Astrocyte (in vitro differentiated cells and primary cell): ENCODE data around the gene MARCHF10. TPM values are rescaled to one million over a fixed set of nuclear protein-coding genes. Genes with fewer than 3 reads are reported as not detected.

Experiments used
- DNase-seq: peaks from one replicate; pipeline ENCODE4 v3.0.0-alpha.2; 2010; ENCODE audit warnings: low read depth
- FAIRE-seq: peaks from 2 replicates; lab custom pipeline; 2011; peaks lifted over from hg19 to GRCh38; lab: Jason Lieb, UNC
- H2AFZ ChIP-seq: 2 replicates; pipeline ENCODE4 v1.6.0; 2012; ENCODE audit warnings: low read depth, low read length, inconsistent platforms
- H3K27ac ChIP-seq: 2 replicates; pipeline ENCODE4 v1.5.1; 2011; ENCODE audit warnings: low read depth, low read length, inconsistent platforms
- H3K27me3 ChIP-seq: 2 replicates; pipeline ENCODE4 v1.6.0; 2011; ENCODE audit warnings: low read length, inconsistent platforms; ENCODE audit not compliant: insufficient read depth
- H3K36me3 ChIP-seq: 2 replicates; pipeline ENCODE4 v1.5.1; 2011; ENCODE audit warnings: low read length, inconsistent platforms; ENCODE audit not compliant: insufficient read depth
- H3K4me1 ChIP-seq: 2 replicates; pipeline ENCODE4 v1.5.1; 2011; ENCODE audit warnings: low read length, inconsistent platforms; ENCODE audit not compliant: insufficient read depth
- H3K4me2 ChIP-seq: 2 replicates; pipeline ENCODE4 v1.6.0; 2012; ENCODE audit warnings: low read length, inconsistent platforms
- H3K4me3 ChIP-seq: 2 replicates; pipeline ENCODE4 v1.5.1; 2011; ENCODE audit warnings: low read depth, mild to moderate bottlenecking, low read length, inconsistent platforms; ENCODE audit not compliant: insufficient read depth
- H3K79me2 ChIP-seq: 2 replicates; pipeline ENCODE4 v1.6.0; 2012; ENCODE audit warnings: mild to moderate bottlenecking, low read length, inconsistent platforms; ENCODE audit not compliant: insufficient read depth
- H3K9ac ChIP-seq: 2 replicates; pipeline ENCODE4 v1.6.0; 2012; ENCODE audit warnings: mild to moderate bottlenecking, low read length, inconsistent platforms
- H3K9me3 ChIP-seq: 2 replicates; pipeline ENCODE4 v1.5.1; 2012; ENCODE audit warnings: low read depth, mild to moderate bottlenecking, low read length, inconsistent platforms; ENCODE audit not compliant: insufficient read depth
- H4K20me1 ChIP-seq: 2 replicates; pipeline ENCODE4 v1.6.0; 2012; ENCODE audit warnings: low read length, inconsistent platforms; ENCODE audit not compliant: insufficient read depth
- H3K27ac Mint-ChIP-seq: one replicate; pipeline ENCODE4 v1.8.0; 2021; ENCODE audit warnings: mild to moderate bottlenecking, mixed read lengths; ENCODE audit not compliant: unreplicated experiment
- H3K27me3 Mint-ChIP-seq: one replicate; pipeline ENCODE4 v1.8.0; 2021; ENCODE audit warnings: low read depth, mixed read lengths; ENCODE audit not compliant: unreplicated experiment
- H3K36me3 Mint-ChIP-seq: one replicate; pipeline ENCODE4 v1.8.0; 2021; ENCODE audit warnings: low read depth, mixed read lengths; ENCODE audit not compliant: unreplicated experiment
- H3K4me1 Mint-ChIP-seq: one replicate; pipeline ENCODE4 v1.8.0; 2021; ENCODE audit warnings: low read depth, mixed read lengths; ENCODE audit not compliant: unreplicated experiment
- H3K4me3 Mint-ChIP-seq: one replicate; pipeline ENCODE4 v1.8.0; 2021; ENCODE audit warnings: mild to moderate bottlenecking, moderate library complexity, mixed read lengths; ENCODE audit not compliant: unreplicated experiment
- H3K9me3 Mint-ChIP-seq: one replicate; pipeline ENCODE4 v1.8.0; 2021; ENCODE audit warnings: mild to moderate bottlenecking, mixed read lengths; ENCODE audit not compliant: unreplicated experiment
- EZH2 ChIP-seq: IDR thresholded peaks from 2 replicates; pipeline ENCODE4 v1.6.1; 2012; ENCODE audit warnings: mild to moderate bottlenecking, low read length, inconsistent platforms; ENCODE audit not compliant: insufficient read depth
- total RNA-seq: library from RNA; stranded (reverse); gene quantifications from 2 replicates; pipeline ENCODE4 v1.2.1, GENCODE V29; 2021
- TF ChIP-seq, protein P1 (sequence below): IDR thresholded peaks from 2 replicates; pipeline ENCODE4 v1.5.1; 2011; ENCODE audit warnings: low read depth, mild to moderate bottlenecking, inconsistent platforms, low read length, moderate library complexity; ENCODE audit not compliant: insufficient read depth

Gene MARCHF10
- total RNA-seq, 1 donor from 2014 or later: not detected

DNA sequence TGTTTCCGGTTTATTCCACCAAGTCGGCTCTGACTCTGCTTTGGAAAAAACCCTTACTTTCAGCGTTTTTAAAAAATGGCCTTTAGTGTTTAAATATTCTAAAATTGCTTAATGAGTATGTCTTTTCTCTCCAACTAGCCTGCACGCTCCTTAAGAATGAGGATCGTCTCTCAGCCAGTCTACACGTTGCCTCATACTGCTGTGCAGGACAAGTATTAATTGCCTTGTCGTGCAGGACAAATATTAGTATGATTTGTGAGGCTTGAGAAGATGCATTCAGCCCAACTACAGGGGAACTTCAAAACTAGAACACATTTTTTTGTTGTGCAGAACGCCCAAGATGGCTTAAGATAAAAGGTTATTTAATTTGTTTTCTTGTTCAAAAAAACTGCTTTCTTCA is 61.2 kb downstream of the MARCHF10 start:
- H3K36me3 ChIP-seq: no peaks in the 10 kb centered on the region
- FAIRE-seq: no peak
- Mint-ChIP-seq H3K4me3 (no peak overlapping the region), H3K27me3 (peaks cover 32% of the 10 kb centered on the region), H3K4me1 (no peaks in the 10 kb centered on the region), H3K27ac (no peak overlapping the region), H3K36me3 (no peaks in the 10 kb centered on the region), H3K9me3 (peaks cover 2% of the 10 kb centered on the region)
- H3K79me2 ChIP-seq: no peaks in the 10 kb centered on the region
- no peak for DNase-seq
- H3K4me3 ChIP-seq: no peak overlapping the region
- no peak overlapping the region for H3K4me2 ChIP-seq
- no peak overlapping the region for H3K9ac ChIP-seq
- H4K20me1 ChIP-seq: no peaks in the 10 kb centered on the region
- no peaks in the 10 kb centered on the region for H3K9me3 ChIP-seq
- H3K4me1 ChIP-seq: peaks cover 9% of the 10 kb centered on the region
- no peaks in the 10 kb centered on the region for H3K27me3 ChIP-seq
- H2AFZ ChIP-seq: no peak overlapping the region
- no peak for TF ChIP-seq EZH2
- TF ChIP-seq, protein P1, sequence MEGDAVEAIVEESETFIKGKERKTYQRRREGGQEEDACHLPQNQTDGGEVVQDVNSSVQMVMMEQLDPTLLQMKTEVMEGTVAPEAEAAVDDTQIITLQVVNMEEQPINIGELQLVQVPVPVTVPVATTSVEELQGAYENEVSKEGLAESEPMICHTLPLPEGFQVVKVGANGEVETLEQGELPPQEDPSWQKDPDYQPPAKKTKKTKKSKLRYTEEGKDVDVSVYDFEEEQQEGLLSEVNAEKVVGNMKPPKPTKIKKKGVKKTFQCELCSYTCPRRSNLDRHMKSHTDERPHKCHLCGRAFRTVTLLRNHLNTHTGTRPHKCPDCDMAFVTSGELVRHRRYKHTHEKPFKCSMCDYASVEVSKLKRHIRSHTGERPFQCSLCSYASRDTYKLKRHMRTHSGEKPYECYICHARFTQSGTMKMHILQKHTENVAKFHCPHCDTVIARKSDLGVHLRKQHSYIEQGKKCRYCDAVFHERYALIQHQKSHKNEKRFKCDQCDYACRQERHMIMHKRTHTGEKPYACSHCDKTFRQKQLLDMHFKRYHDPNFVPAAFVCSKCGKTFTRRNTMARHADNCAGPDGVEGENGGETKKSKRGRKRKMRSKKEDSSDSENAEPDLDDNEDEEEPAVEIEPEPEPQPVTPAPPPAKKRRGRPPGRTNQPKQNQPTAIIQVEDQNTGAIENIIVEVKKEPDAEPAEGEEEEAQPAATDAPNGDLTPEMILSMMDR: no peak
- no peak overlapping the region for H3K27ac ChIP-seq

DNA sequence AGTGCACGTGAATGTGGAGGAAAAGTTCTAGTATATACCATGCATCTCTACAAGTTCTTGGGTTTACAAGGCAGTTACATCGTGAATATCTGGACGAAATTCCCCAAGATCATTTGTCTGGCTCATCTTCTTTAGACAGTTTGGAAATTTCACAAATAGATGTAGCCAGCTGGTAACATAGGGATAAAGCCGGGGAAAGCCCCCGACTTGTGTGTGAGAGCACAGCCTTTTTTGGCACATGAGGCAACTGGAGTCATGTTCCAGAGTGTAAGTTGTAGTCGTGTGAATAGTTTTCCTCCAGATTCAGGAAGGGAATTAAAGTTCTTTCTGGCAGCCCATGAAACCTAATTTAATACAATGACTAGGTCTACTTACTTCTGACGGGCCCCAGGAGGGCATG is 62.3 kb downstream of the MARCHF10 start:
- Mint-ChIP-seq H3K27ac (no peak overlapping the region), H3K36me3 (no peaks in the 10 kb centered on the region), H3K27me3 (peaks cover 27% of the 10 kb centered on the region), H3K4me3 (no peak overlapping the region), H3K9me3 (peaks cover 2% of the 10 kb centered on the region), H3K4me1 (no peaks in the 10 kb centered on the region)
- no peak for DNase-seq
- no peak for TF ChIP-seq EZH2
- TF ChIP-seq, protein P1: no peak
- H3K36me3 ChIP-seq: no peaks in the 10 kb centered on the region
- FAIRE-seq: no peak
- H3K27me3 ChIP-seq: no peaks in the 10 kb centered on the region
- no peak overlapping the region for H2AFZ ChIP-seq
- H4K20me1 ChIP-seq: no peaks in the 10 kb centered on the region
- no peak overlapping the region for H3K4me3 ChIP-seq
- H3K9me3 ChIP-seq: no peaks in the 10 kb centered on the region
- H3K27ac ChIP-seq: no peak overlapping the region
- no peak overlapping the region for H3K9ac ChIP-seq
- peaks cover 4% of the 10 kb centered on the region for H3K4me1 ChIP-seq
- H3K4me2 ChIP-seq: no peak overlapping the region
- H3K79me2 ChIP-seq: no peaks in the 10 kb centered on the region

DNA sequence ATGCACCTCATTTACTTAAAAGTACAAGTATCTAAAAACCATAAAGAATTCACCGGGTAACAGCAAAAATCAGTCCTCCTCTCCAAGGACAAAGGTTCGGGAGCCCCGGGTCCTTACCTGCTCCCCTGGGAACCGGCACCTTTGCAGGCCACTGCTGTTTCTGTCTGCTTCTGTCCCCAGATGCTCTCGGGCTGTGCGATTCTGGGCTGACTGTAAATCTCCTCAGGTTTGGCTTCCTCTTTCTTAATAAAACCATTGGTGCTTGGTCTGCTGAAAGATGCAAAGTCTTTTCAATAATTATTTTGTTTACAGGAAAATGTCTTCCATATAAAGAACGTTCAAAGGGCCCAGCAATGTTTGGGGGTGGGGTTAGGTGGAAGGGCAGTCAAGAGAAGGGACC is 63.9 kb downstream of the MARCHF10 start:
- no peaks in the 10 kb centered on the region for H3K27me3 ChIP-seq
- no peak overlapping the region for H3K27ac Mint-ChIP-seq
- FAIRE-seq (no peak), DNase-seq (no peak)
- H3K4me1 Mint-ChIP-seq: peaks cover 5% of the 10 kb centered on the region
- no peak overlapping the region for H3K4me3 ChIP-seq
- H3K36me3 ChIP-seq: no peaks in the 10 kb centered on the region
- peaks cover 21% of the 10 kb centered on the region for H3K27me3 Mint-ChIP-seq
- no peak overlapping the region for H3K4me2 ChIP-seq
- H3K9ac ChIP-seq: no peak overlapping the region
- no peaks in the 10 kb centered on the region for H3K4me1 ChIP-seq
- peaks cover 2% of the 10 kb centered on the region for H3K9me3 Mint-ChIP-seq
- no peak overlapping the region for H2AFZ ChIP-seq
- H3K27ac ChIP-seq: no peak overlapping the region
- H3K4me3 Mint-ChIP-seq: no peak overlapping the region
- no peaks in the 10 kb centered on the region for H3K79me2 ChIP-seq
- TF ChIP-seq, protein P1: no peak
- no peak for TF ChIP-seq EZH2
- H4K20me1 ChIP-seq: no peaks in the 10 kb centered on the region
- no peaks in the 10 kb centered on the region for H3K9me3 ChIP-seq
- H3K36me3 Mint-ChIP-seq: no peaks in the 10 kb centered on the region
